G401 (cell line): ENCODE measurements around the gene PRMT2. TPM values are rescaled to one million over a fixed set of nuclear protein-coding genes. Genes with fewer than 3 reads are reported as not detected.
A peak's percentile ranks its signal among the peaks of the same experiment; 100 is the strongest.

ENCODE experiments used
- DNase-seq: peaks from one replicate; pipeline ENCODE4 v3.0.0-alpha.2; 2015; ENCODE audit warnings: low spot score
- in situ Hi-C: cut with HindIII; loops from 2 replicates; pipeline ENCODE4 v1.10.0; 2016; ENCODE audit warnings: low sequenced_read_pairs, mixed read lengths
- total RNA-seq: library from RNA; depleted of rRNA; stranded (reverse); fragments of >200 nt; shearing (Covaris generic); gene quantifications from 2 replicates; pipeline ENCODE4 v1.2.3, GENCODE V29; 2014

The PRMT2 gene
- total RNA-seq, 1 experiment from 2014 or later: 112 TPM

- in situ Hi-C loops: no loop called here
- no peak for DNase-seq
Measured at GRCh38 chr21:46636550-46637285, 1.2 kb downstream of the PRMT2 start.

- no peak for DNase-seq
- in situ Hi-C loops: no loop called here
Measured at GRCh38 chr21:46637952-46638746, 2.7 kb downstream of the PRMT2 start.

GRCh38 chr21:46639489-46640386, 4.3 kb downstream of the PRMT2 start:
- peak; percentile 19 for DNase-seq
- in situ Hi-C loops: no loop called here

DNA sequence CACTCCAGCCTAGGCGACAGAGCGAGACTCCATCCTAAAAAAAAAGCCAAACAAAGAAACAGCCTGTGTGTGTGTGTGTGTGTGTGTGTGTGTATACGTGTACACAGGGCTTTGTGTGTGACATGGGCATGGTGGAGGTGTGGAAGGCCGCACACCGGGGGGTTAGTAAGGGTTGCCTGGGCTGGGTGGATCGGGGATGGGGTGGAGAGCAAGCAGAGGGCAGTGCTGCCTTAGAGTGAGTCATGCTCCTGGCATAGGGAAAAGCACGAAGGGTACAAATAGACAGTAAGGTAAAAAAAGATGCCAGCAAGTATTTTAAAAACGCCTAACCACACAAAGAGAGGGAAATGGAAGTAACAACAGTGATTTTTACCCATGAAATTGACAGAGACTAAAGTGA, 6.2 kb downstream of the PRMT2 start:
- in situ Hi-C loops: no loop called here
- no peak for DNase-seq

DNA sequence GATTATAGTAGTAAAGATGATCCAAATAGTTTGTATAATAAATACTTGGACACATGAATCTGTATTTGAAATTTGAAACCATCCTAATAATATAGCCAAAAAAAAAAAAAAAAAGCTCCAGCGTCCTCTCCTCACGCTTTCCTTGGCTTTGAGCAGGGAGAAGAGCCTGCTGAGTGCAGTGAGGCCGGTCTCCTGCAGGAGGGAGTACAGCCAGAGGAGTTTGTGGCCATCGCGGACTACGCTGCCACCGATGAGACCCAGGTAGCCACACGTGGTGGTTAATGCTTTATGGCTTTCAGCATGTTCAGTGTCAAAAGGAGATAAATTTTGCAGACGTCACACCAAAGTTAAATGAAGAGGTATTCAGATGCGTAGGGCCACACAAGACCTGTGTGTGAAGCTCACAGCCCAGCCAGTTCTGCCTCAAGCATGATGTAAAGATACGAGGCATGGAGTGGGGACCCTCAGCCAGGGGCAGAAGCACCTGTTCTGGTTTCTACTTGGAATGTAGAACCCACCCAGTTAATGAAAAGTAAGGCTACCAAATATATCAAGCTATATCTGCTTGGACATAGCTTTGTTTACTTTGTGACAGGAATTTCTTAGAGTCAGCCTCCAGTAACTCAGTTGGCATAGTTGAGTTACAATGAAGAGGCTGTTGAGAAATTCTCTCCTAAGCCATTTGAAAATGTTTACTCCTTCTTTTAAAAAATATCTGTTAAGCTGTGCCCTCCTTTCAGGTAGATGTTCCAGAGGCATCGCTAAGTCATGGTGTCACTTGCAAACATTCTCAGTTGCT, 8.1 kb downstream of the PRMT2 start:
- in situ Hi-C loops: no loop called here
- no peak for DNase-seq

- in situ Hi-C loops: no loop called here
- DNase-seq: no peak
Measured at GRCh38 chr21:46645840-46646239, 10.4 kb downstream of the PRMT2 start.

DNA sequence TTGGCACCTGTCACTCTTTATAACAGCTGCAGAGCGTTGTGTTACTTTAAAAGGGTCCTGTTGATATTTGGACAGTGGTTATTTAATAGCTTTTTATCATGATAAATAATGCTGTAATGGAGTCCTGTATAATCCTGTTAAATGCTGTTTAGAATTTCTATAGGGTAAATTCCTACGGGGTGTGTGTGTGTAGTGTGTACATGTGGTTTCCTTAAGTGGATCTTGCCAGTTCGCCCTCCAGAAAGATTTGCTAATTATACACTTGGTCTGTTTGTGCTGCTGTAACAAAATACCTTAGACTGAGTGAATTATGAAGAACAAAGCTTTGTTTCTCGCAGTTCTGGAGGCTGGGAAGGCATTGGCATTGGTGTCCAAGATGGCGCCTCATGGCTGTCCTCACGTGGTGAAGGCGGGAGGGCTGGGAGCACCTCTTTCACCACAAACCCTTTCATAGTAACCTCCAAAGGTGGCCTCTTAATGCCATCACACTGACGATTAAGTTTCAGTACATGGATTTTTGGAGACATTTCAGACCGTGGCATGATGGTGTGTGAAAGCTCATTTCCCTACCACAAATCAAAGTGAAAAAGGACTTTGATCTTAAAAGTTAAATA, 11.2 kb downstream of the PRMT2 start:
- in situ Hi-C loops: no loop called here
- DNase-seq: no peak

- in situ Hi-C loops: no loop called here
- no peak for DNase-seq
Measured at GRCh38 chr21:46648539-46648938, 13.1 kb downstream of the PRMT2 start.

GRCh38 chr21:46649356-46649755, 13.9 kb downstream of the PRMT2 start:
- DNase-seq: no peak
- in situ Hi-C loops: no loop called here

DNA sequence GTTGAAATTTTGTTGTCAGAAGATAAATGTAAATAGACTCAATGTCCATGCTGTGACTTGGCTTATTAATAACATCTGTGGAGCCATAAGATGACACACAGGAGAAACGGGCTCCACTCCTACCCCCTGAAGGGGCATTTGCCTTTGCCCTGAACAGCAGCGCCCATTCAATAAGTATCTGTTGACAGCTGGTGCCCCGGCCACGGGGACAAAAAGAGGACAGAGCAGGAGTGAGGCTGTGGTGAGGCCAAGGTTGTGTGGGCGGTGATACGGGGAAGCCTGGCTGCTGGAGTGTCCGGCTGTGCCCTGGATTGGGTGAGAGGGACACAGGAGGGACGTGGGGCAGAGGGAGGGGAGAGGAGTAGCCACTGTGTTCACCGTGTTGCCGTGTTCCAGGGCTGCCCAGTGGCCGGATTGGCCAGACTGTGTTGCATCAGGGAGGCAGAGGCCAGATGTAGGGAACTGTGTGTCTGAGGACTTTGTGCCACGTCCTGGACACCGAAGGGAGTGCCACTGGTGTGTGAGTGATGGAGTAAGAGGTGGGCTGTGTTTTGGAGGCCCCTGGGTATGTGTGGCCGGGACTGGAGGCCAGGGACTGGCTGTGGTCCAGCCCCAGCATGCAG, 15.1 kb downstream of the PRMT2 start:
- in situ Hi-C loops: no loop called here
- no peak for DNase-seq

DNA sequence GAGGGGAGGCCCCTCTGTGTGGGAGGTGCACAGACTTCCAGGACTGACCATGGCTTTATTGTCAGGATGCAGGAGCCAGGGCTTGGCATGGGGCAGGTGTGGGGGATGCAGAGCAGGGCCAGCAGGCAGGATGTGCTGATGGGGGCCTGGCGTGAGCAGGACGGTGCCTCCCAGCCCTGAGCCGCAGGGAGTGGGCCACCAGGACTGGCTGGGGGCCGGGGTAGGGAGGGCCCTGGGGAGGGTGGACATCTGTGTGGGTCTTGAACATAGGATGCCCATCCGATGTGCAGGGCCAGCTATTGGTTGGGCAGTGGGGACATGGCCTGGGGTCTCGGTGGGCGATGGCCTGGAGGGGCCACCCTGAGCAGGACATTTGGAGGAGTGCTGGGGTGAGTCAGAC, 15.6 kb downstream of the PRMT2 start:
- in situ Hi-C loops: no loop called here
- no peak for DNase-seq

- in situ Hi-C loops: no loop called here
- no peak for DNase-seq
Measured at GRCh38 chr21:46655230-46655629, 19.8 kb downstream of the PRMT2 start.

DNA sequence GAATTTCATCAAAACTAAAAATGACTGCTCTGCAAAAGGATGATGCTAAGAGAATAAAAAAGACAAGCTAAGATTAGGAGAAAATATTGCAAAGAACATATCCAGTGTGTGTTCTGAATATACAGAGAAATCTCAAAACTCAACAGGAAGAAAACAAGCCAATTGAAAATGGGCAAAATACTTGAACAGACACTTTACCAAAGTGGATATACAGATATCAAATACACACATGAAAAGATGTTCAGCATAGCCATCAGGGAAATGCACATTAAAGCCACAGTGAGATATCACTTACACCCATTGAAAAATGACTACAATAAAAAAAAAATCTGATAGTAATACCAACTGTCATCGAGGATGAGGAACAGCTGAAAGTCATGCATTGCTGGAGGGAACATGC, 21.3 kb downstream of the PRMT2 start:
- no peak for DNase-seq
- in situ Hi-C loops: no loop called here

GRCh38 chr21:46660505-46660904, 25.0 kb downstream of the PRMT2 start:
- in situ Hi-C loops: no loop called here
- no peak for DNase-seq

GRCh38 chr21:46661211-46661625, 25.7 kb downstream of the PRMT2 start:
- in situ Hi-C loops: no loop called here
- peak; percentile 75 for DNase-seq

DNA sequence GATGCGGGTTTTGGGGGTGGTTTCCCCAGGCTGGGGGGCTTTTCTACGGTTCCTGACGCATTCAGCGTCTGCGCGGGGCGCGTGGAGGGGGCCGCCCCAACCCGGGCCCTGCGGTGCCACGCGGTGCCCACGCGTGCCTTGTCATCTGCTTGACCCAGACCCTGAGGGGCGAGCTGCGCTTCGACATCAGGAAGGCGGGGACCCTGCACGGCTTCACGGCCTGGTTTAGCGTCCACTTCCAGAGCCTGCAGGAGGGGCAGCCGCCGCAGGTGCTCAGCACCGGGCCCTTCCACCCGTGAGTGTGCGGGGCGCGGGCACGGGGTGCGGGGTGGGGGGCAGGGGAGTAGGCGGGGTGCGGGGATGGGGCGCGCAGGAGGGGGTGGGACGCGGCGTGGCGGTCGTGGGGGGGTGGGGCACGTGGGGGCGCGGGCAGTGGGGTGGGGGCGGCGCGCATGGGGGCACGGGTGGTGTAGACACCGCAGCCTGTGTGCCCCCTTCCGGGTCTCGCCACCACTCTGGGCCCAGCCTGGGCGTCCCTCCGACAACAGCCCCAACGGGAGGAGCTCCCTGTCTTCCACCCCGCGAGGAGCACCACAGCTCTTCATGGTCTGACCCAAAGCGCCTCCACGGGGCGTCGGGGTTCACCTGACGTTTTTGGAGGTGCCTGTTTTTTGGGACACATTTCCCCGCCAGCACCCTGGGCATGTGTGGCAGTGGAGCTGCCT, 26.3 kb downstream of the PRMT2 start:
- no peak for DNase-seq
- in situ Hi-C loops: no loop called here

GRCh38 chr21:46662367-46662654, 26.8 kb downstream of the PRMT2 start:
- in situ Hi-C loops: no loop called here

More at GRCh38 chr21:46662367-46662654, 26.8 kb downstream of the PRMT2 start:
- no peak for DNase-seq
